K562 (cell line): ENCODE measurements around the gene CAMK2D. TPM values are rescaled to one million over a fixed set of nuclear protein-coding genes. Genes with fewer than 3 reads are reported as not detected.

Source experiments
- E2F3 ChIP-seq: fragments of 250-450 bp; sonication (Bioruptor Pico); IDR thresholded peaks from 2 replicates; pipeline ENCODE4 v1.4.0; 2020; ENCODE audit warnings: mild to moderate bottlenecking
- GATA2 ChIP-seq: sonication (generic); formaldehyde crosslinking; IDR thresholded peaks from 2 replicates; pipeline ENCODE4 v1.4.0; 2020; ENCODE audit warnings: mild to moderate bottlenecking, missing genetic modification reagents
- HMG20A ChIP-seq: fragments of 450-650 bp; formaldehyde crosslinking; conservative IDR thresholded peaks from 2 replicates; pipeline ENCODE4 v1.4.0; 2020; ENCODE audit warnings: mild to moderate bottlenecking, mixed read lengths
- MEIS2 ChIP-seq: fragments of 450-650 bp; IDR thresholded peaks from 2 replicates; pipeline ENCODE4 v1.6.1; 2014; ENCODE audit warnings: mild to moderate bottlenecking; ENCODE audit not compliant: partially characterized antibody
- PHF20 ChIP-seq: fragments of 450-650 bp; IDR thresholded peaks from 2 replicates; pipeline ENCODE4 v1.6.1; 2018; ENCODE audit not compliant: partially characterized antibody
- RFX1 ChIP-seq: fragments of 450-650 bp; IDR thresholded peaks from 2 replicates; pipeline ENCODE4 v1.6.1; 2016; ENCODE audit warnings: mild to moderate bottlenecking, moderate library complexity
- RFX7 ChIP-seq: fragments of 250-450 bp; sonication (Bioruptor Pico); IDR thresholded peaks from 2 replicates; pipeline ENCODE4 v1.5.1; 2021; ENCODE audit warnings: mild to moderate bottlenecking
- SAP30 ChIP-seq: fragments of 200-600 bp; sonication (generic); IDR thresholded peaks from 2 replicates; pipeline ENCODE4 v1.6.1; 2012; ENCODE audit warnings: borderline replicate concordance, low read depth, mild to moderate bottlenecking, moderate library complexity, low read length, control low read depth, inconsistent platforms; ENCODE audit not compliant: insufficient read depth, poor library complexity, severe bottlenecking
- ZNF75A ChIP-seq: fragments of 450-650 bp; formaldehyde crosslinking; IDR thresholded peaks from 2 replicates; pipeline ENCODE4 v1.4.0; 2020; ENCODE audit warnings: mild to moderate bottlenecking
- ZNF830 ChIP-seq: fragments of 250-450 bp; sonication (Bioruptor Pico); IDR thresholded peaks from 2 replicates; pipeline ENCODE4 v1.5.0; 2021; ENCODE audit warnings: mild to moderate bottlenecking
- polyA plus RNA-seq, 8 experiments: library from polyadenylated mRNA; depleted of rRNA in 4 of 8; stranded (reverse) in 5 of 8; unstranded in 3 of 8; fragments of >200 nt; fragmentation: Nextera tagmentation in 2 of 8; fragmentation: Illumina TruSeq in 1 of 8; extraction: Ambion mirVana in 2 of 8; extraction: Trizol in 1 of 8; gene quantifications; 2 replicates each; pipeline versions ENCODE4 v1.2.1 to v1.2.3, GENCODE V29; 2011 to 2014; ENCODE audit warnings: inconsistent platforms in 1 of 8, missing spikeins in 1 of 8
- total RNA-seq, 7 experiments: library from RNA; depleted of rRNA in 6 of 7; stranded (reverse); fragments of >200 nt in 6 of 7; fragmentation: Illumina TruSeq in 2 of 7; extraction: Trizol in 2 of 7; gene quantifications; 2 replicates each; pipeline versions ENCODE4 v1.2.1 to v1.2.3, GENCODE V29; 2011 to 2021; ENCODE audit warnings: low replicate concordance in 1 of 7
- TF ChIP-seq, protein P1 (sequence below): sonication (generic); formaldehyde crosslinking; IDR thresholded peaks from 2 replicates; pipeline ENCODE4 v1.8.1; 2023; ENCODE audit warnings: mild to moderate bottlenecking, missing genetic modification reagents
- TF ChIP-seq, protein P2 (sequence below): sonication (generic); formaldehyde crosslinking; IDR thresholded peaks from 2 replicates; pipeline ENCODE4 v1.8.0; 2023; ENCODE audit warnings: mild to moderate bottlenecking, missing genetic modification reagents
- TF ChIP-seq, protein P3 (sequence below): fragments of 450-650 bp; IDR thresholded peaks from 2 replicates; pipeline ENCODE4 v1.6.1; 2016; ENCODE audit warnings: low read depth, mild to moderate bottlenecking, moderate library complexity

CAMK2D gene
- total and polyA plus RNA-seq, 9 of the 15 experiments (the other 6 are each of a cell fraction or from before 2014, with no cell fraction given) = 0.01 to 0.33 (median 0.04) TPM; not detected in 2

DNA sequence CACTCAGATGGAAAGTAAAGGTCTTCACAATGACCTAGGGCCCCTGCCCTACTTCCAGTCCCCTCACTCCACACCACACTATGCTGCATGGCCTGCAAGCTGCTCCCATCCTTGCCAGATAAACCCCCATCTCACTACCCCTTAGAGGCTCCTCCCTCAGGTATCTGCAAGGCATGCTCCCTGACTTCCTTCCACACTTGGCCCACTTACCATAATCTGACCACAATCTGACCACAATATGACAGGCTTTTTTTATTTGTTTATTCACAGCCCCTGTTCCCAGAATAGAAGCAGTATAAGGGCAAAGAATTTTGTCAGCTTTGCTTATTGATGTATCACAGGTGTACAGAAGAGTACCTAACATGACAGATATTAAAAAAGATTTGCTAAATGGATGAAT lies 124.7 kb downstream of the CAMK2D start (continued):
- TF ChIP-seq, protein P1, sequence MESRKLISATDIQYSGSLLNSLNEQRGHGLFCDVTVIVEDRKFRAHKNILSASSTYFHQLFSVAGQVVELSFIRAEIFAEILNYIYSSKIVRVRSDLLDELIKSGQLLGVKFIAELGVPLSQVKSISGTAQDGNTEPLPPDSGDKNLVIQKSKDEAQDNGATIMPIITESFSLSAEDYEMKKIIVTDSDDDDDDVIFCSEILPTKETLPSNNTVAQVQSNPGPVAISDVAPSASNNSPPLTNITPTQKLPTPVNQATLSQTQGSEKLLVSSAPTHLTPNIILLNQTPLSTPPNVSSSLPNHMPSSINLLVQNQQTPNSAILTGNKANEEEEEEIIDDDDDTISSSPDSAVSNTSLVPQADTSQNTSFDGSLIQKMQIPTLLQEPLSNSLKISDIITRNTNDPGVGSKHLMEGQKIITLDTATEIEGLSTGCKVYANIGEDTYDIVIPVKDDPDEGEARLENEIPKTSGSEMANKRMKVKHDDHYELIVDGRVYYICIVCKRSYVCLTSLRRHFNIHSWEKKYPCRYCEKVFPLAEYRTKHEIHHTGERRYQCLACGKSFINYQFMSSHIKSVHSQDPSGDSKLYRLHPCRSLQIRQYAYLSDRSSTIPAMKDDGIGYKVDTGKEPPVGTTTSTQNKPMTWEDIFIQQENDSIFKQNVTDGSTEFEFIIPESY = no peak
- no peak for TF ChIP-seq RFX7 (CRISPR knock-in tag)
- TF ChIP-seq, protein P2, sequence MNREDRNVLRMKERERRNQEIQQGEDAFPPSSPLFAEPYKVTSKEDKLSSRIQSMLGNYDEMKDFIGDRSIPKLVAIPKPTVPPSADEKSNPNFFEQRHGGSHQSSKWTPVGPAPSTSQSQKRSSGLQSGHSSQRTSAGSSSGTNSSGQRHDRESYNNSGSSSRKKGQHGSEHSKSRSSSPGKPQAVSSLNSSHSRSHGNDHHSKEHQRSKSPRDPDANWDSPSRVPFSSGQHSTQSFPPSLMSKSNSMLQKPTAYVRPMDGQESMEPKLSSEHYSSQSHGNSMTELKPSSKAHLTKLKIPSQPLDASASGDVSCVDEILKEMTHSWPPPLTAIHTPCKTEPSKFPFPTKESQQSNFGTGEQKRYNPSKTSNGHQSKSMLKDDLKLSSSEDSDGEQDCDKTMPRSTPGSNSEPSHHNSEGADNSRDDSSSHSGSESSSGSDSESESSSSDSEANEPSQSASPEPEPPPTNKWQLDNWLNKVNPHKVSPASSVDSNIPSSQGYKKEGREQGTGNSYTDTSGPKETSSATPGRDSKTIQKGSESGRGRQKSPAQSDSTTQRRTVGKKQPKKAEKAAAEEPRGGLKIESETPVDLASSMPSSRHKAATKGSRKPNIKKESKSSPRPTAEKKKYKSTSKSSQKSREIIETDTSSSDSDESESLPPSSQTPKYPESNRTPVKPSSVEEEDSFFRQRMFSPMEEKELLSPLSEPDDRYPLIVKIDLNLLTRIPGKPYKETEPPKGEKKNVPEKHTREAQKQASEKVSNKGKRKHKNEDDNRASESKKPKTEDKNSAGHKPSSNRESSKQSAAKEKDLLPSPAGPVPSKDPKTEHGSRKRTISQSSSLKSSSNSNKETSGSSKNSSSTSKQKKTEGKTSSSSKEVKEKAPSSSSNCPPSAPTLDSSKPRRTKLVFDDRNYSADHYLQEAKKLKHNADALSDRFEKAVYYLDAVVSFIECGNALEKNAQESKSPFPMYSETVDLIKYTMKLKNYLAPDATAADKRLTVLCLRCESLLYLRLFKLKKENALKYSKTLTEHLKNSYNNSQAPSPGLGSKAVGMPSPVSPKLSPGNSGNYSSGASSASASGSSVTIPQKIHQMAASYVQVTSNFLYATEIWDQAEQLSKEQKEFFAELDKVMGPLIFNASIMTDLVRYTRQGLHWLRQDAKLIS (CRISPR knock-in tag) = no peak
- TF ChIP-seq ZNF75A = no peak
- no peak for TF ChIP-seq E2F3 (CRISPR knock-in tag)
- TF ChIP-seq PHF20 = no peak
- TF ChIP-seq GATA2 (CRISPR knock-in tag) = peak; percentile 27; the same call in 1 of the 2 replicates
- no peak for TF ChIP-seq HMG20A (CRISPR knock-in tag)
- TF ChIP-seq RFX1 = no peak
- TF ChIP-seq, protein P3, sequence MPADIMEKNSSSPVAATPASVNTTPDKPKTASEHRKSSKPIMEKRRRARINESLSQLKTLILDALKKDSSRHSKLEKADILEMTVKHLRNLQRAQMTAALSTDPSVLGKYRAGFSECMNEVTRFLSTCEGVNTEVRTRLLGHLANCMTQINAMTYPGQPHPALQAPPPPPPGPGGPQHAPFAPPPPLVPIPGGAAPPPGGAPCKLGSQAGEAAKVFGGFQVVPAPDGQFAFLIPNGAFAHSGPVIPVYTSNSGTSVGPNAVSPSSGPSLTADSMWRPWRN = peak; percentile 98
- peak; percentile 50 for TF ChIP-seq MEIS2
- TF ChIP-seq SAP30 = no peak
- TF ChIP-seq ZNF830 (CRISPR knock-in tag) = no peak
